Neural cell (in vitro differentiated cells): ENCODE results near the gene DARS1. TPM values are rescaled to one million over a fixed set of nuclear protein-coding genes. Genes with fewer than 3 reads are reported as not detected.

Experiments
- H2AFZ ChIP-seq: fragments of 200-600, 300-800 bp; sonication (generic), shearing (Covaris generic); 2 replicates; pipeline ENCODE4 v1.6.0; 2014; ENCODE audit warnings: low read depth, mild to moderate bottlenecking, antibody characterized with exemption, low read length, moderate library complexity
- H3F3A ChIP-seq: fragments of 200-600 bp; shearing (Covaris generic); 2 replicates; pipeline ENCODE4 v1.6.1; 2016; ENCODE audit warnings: mild to moderate bottlenecking, moderate library complexity, mixed read lengths, antibody characterized with exemption, low read length; ENCODE audit not compliant: insufficient read depth, poor library complexity, severe bottlenecking
- H3K27ac ChIP-seq: fragments of 200-600, 300-800 bp; sonication (generic), shearing (Covaris generic); 2 replicates; pipeline ENCODE4 v1.5.1; 2014; ENCODE audit warnings: mild to moderate bottlenecking, low read length, moderate library complexity
- H3K27me3 ChIP-seq: fragments of 300-800, 200-600 bp; sonication (generic), shearing (Covaris generic); 2 replicates; pipeline ENCODE4 v1.6.0; 2014; ENCODE audit warnings: mild to moderate bottlenecking, low read depth, low read length, moderate library complexity; ENCODE audit not compliant: insufficient read depth
- H3K36me3 ChIP-seq: fragments of 300-800, 200-600 bp; sonication (generic), shearing (Covaris generic); 2 replicates; pipeline ENCODE4 v1.5.1; 2014; ENCODE audit warnings: mild to moderate bottlenecking, antibody characterized with exemption, low read length, moderate library complexity; ENCODE audit not compliant: insufficient read depth
- H3K4me2 ChIP-seq: fragments of 300-800, 200-600 bp; sonication (generic), shearing (Covaris generic); 2 replicates; pipeline ENCODE4 v1.6.0; 2014; ENCODE audit warnings: mild to moderate bottlenecking, low read length
- H3K4me3 ChIP-seq: fragments of 300-800, 200-600 bp; sonication (generic), shearing (Covaris generic); 2 replicates; pipeline ENCODE4 v1.5.1; 2014; ENCODE audit warnings: mild to moderate bottlenecking, low read length, moderate library complexity
- H3K79me2 ChIP-seq: fragments of 200-600 bp; shearing (Covaris generic); replicated peaks from 2 replicates; pipeline ENCODE4 v1.6.0; 2014; ENCODE audit warnings: mild to moderate bottlenecking, low read length, moderate library complexity; ENCODE audit not compliant: insufficient read depth
- H3K9ac ChIP-seq: fragments of 300-800, 200-600 bp; sonication (generic), shearing (Covaris generic); 2 replicates; pipeline ENCODE4 v1.6.1; 2016; ENCODE audit warnings: mild to moderate bottlenecking, low read length, mixed read lengths
- H3K9me2 ChIP-seq: fragments of 200-600 bp; shearing (Covaris generic); 2 replicates; pipeline ENCODE4 v1.6.1; 2016; ENCODE audit warnings: mild to moderate bottlenecking, low read length, mixed read lengths; ENCODE audit not compliant: insufficient read depth
- H3K9me3 ChIP-seq: fragments of 200-600, 300-800 bp; sonication (generic), shearing (Covaris generic); 2 replicates; pipeline ENCODE4 v1.6.1; 2016; ENCODE audit warnings: mild to moderate bottlenecking, mixed run types, low read length, moderate library complexity, mixed read lengths
- H4K20me1 ChIP-seq: fragments of 200-600 bp; shearing (Covaris generic); 2 replicates; pipeline ENCODE4 v1.6.1; 2016; ENCODE audit warnings: mild to moderate bottlenecking, mixed run types; ENCODE audit not compliant: insufficient read depth
- CTCF ChIP-seq: fragments of 450-650 bp; IDR thresholded peaks from 2 replicates; pipeline ENCODE4 v1.5.1; 2014; ENCODE audit warnings: antibody characterized with exemption, mild to moderate bottlenecking, moderate library complexity; ENCODE audit not compliant: poor library complexity, severe bottlenecking
- EP300 ChIP-seq: fragments of 450-650 bp; conservative IDR thresholded peaks from 2 replicates; pipeline ENCODE4 v1.6.1; 2014; ENCODE audit warnings: antibody characterized with exemption, mild to moderate bottlenecking, moderate library complexity; ENCODE audit not compliant: poor library complexity, severe bottlenecking
- EZH2 ChIP-seq: fragments of 200-600, 300-800 bp; shearing (Covaris generic), sonication (generic); IDR thresholded peaks from 2 replicates; pipeline ENCODE4 v1.6.1; 2014; ENCODE audit warnings: antibody characterized with exemption, low read length, borderline replicate concordance, mild to moderate bottlenecking; ENCODE audit not compliant: insufficient read depth, poor library complexity, severe bottlenecking
- MXI1 ChIP-seq: fragments of 450-650 bp; conservative IDR thresholded peaks from 2 replicates; pipeline ENCODE4 v1.6.1; 2014; ENCODE audit warnings: antibody characterized with exemption, mild to moderate bottlenecking; ENCODE audit not compliant: poor library complexity, severe bottlenecking
- POLR2AphosphoS5 ChIP-seq: IDR thresholded peaks from 2 replicates; pipeline ENCODE4 v1.6.1; 2012
- RAD21 ChIP-seq: fragments of 450-650 bp; conservative IDR thresholded peaks from 2 replicates; pipeline ENCODE4 v1.6.1; 2014; ENCODE audit warnings: antibody characterized with exemption, mild to moderate bottlenecking, moderate library complexity
- REST ChIP-seq: IDR thresholded peaks from 2 replicates; pipeline ENCODE4 v1.6.1; 2012; ENCODE audit warnings: borderline replicate concordance
- SMC3 ChIP-seq: fragments of 450-650 bp; conservative IDR thresholded peaks from 2 replicates; pipeline ENCODE4 v1.6.1; 2014; ENCODE audit warnings: antibody characterized with exemption, mild to moderate bottlenecking, moderate library complexity; ENCODE audit not compliant: poor library complexity
- TAF1 ChIP-seq: IDR thresholded peaks from 2 replicates; pipeline ENCODE4 v1.6.1; 2012; ENCODE audit warnings: low read depth
- polyA plus RNA-seq: library from polyadenylated mRNA; depleted of rRNA; stranded (reverse); fragments of >200 nt; gene quantifications from 2 replicates; pipeline ENCODE4 v1.2.3, GENCODE V29; 2014

The DARS1 gene
- polyA plus RNA-seq, 1 donor from 2014 or later = 37.9 TPM

GRCh38 chr2:136004965-136005364 lies 19.5 kb upstream of the DARS1 start:
- Histone ChIP-seq H3K27ac (no peak overlapping the region), H3K79me2 (no peaks in the 10 kb centered on the region)
- TF ChIP-seq RAD21 = no peak
- no peak for TF ChIP-seq POLR2AphosphoS5
- TF ChIP-seq MXI1 = no peak
- no peak for TF ChIP-seq SMC3
- TF ChIP-seq REST = no peak
- no peak for TF ChIP-seq EP300
- no peak for TF ChIP-seq TAF1
- no peak for TF ChIP-seq EZH2
- no peak for TF ChIP-seq CTCF

GRCh38 chr2:136001131-136001530 lies 15.7 kb upstream of the DARS1 start:
- H3K4me2 ChIP-seq = no peak overlapping the region

More at GRCh38 chr2:136004965-136005364, 19.5 kb upstream of the DARS1 start:
- H3K36me3 ChIP-seq = no peaks in the 10 kb centered on the region
- no peaks in the 10 kb centered on the region for H4K20me1 ChIP-seq
- H3K4me3 ChIP-seq = no peak overlapping the region
- H3K4me2 ChIP-seq = no peak overlapping the region
- H2AFZ ChIP-seq = no peak overlapping the region
- H3F3A ChIP-seq = no peaks in the 10 kb centered on the region
- no peaks in the 10 kb centered on the region for H3K9me2 ChIP-seq
- no peak overlapping the region for H3K9ac ChIP-seq
- no peaks in the 10 kb centered on the region for H3K27me3 ChIP-seq
- H3K9me3 ChIP-seq = no peaks in the 10 kb centered on the region

More at GRCh38 chr2:136001131-136001530, 15.7 kb upstream of the DARS1 start:
- no peak overlapping the region for H3K4me3 ChIP-seq
- H2AFZ ChIP-seq = no peak overlapping the region
- H3K9me3 ChIP-seq = no peaks in the 10 kb centered on the region
- H3K9ac ChIP-seq = no peak overlapping the region
- H3K36me3 ChIP-seq = no peaks in the 10 kb centered on the region
- H4K20me1 ChIP-seq = no peaks in the 10 kb centered on the region
- H3F3A ChIP-seq = no peaks in the 10 kb centered on the region
- no peaks in the 10 kb centered on the region for H3K27me3 ChIP-seq
- no peak for TF ChIP-seq EP300
- no peak for TF ChIP-seq MXI1
- no peak for TF ChIP-seq CTCF
- TF ChIP-seq RAD21 = no peak
- no peak for TF ChIP-seq REST
- TF ChIP-seq SMC3 = no peak
- TF ChIP-seq TAF1 = no peak
- TF ChIP-seq EZH2 = no peak
- TF ChIP-seq POLR2AphosphoS5 = no peak
- H3K27ac ChIP-seq = no peak overlapping the region
- H3K9me2 ChIP-seq = no peaks in the 10 kb centered on the region
- no peaks in the 10 kb centered on the region for H3K79me2 ChIP-seq
